22Rv1 (cell line): Measurements from ENCODE around the gene BANP.

Source experiments
- H3K27ac ChIP-seq: fragments of 450-650 bp; 2 replicates; pipeline ENCODE4 v1.5.1; 2017
- ZFX ChIP-seq: fragments of 450-650 bp; IDR thresholded peaks from 2 replicates; pipeline ENCODE4 v1.6.1; 2017; ENCODE audit warnings: antibody characterized with exemption, borderline replicate concordance
- TF ChIP-seq, protein P1 (sequence below): fragments of 450-650 bp; IDR thresholded peaks from 2 replicates; pipeline ENCODE4 v1.5.1; 2017; ENCODE audit warnings: mild to moderate bottlenecking

Gene BANP

DNA sequence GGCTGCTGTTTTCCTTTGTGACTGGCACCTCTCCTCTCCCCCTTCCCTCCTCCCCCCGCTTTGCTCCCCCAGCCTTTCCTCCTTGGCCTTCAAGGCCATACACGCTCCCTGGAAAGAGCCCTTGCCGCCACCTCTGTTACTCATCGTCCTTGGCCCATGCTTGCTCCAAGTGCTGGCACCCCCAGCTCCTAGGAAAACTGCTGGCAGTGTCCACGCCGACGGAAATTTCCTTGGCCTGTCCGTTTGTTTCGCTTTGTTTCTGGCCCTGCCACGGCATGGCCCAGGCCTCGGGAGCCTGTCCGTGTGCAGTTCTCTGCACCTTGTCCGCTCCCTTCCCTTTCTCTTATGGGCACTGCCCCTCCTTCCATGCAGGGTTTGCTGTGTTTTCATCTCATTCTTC is 32.9 kb upstream of the BANP start:
- no peak overlapping the region for H3K27ac ChIP-seq

DNA sequence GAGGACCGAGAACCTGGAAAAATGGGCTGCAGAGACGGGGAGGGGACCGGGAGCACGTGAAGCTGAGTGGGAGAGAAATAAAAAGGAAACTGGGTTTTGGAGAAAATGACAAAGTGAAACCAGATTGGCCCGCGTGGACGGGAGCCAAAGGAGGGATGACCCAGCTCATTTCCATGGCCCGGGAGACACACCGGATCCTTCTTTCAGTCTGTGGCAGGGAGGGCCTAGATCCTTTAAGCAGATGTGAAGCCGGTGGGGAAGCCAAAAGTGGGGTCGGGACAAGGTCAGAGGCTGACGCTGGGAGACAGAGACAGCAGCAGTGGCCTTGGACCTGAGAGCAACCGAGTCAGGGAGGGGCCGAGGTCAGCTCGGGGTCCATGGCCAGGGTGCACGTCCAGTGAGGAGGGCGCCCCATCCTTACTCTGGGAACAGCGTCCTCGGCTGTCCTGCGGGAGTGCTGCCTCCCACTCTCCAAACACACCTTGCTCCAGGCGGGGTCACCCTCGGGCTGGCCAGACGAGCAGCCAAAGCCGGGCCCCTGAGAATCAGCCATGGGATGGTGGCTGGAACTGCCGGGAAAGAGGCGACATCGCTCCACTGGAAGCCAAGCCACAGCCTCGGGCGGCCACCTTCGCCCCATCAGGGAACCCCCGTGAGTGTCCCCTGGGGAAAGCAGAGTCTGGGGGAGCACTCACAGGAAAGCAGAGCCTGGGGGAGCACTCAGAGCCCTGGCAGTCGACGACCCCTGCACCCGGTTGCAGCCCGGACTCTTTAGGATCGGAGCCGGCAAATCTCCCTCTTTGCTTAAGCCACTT is 32.2 kb upstream of the BANP start:
- TF ChIP-seq, protein P1, sequence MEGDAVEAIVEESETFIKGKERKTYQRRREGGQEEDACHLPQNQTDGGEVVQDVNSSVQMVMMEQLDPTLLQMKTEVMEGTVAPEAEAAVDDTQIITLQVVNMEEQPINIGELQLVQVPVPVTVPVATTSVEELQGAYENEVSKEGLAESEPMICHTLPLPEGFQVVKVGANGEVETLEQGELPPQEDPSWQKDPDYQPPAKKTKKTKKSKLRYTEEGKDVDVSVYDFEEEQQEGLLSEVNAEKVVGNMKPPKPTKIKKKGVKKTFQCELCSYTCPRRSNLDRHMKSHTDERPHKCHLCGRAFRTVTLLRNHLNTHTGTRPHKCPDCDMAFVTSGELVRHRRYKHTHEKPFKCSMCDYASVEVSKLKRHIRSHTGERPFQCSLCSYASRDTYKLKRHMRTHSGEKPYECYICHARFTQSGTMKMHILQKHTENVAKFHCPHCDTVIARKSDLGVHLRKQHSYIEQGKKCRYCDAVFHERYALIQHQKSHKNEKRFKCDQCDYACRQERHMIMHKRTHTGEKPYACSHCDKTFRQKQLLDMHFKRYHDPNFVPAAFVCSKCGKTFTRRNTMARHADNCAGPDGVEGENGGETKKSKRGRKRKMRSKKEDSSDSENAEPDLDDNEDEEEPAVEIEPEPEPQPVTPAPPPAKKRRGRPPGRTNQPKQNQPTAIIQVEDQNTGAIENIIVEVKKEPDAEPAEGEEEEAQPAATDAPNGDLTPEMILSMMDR = no peak
- no peak for TF ChIP-seq ZFX
- no peak overlapping the region for H3K27ac ChIP-seq

More for the DNA sequence above, 32.9 kb upstream of the BANP start:
- TF ChIP-seq, protein P1 = no peak
- TF ChIP-seq ZFX = no peak

DNA sequence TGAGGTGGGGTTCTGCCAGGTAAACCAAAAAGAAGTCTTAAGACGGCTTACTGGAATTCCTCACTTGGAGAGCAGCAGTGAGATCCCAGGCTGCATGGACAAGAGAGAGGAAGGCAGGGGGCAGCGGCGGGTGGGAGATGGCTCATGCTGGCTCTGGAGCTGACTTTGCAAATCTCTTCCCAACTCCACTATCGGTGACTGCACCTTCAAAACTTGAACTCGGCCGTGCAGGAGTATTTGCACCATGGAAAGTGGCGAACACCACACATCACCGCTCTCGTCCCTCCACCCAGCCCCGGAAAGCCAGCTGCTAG is 31.6 kb upstream of the BANP start:
- TF ChIP-seq, protein P1 = no peak
- TF ChIP-seq ZFX = no peak
- no peak overlapping the region for H3K27ac ChIP-seq

DNA sequence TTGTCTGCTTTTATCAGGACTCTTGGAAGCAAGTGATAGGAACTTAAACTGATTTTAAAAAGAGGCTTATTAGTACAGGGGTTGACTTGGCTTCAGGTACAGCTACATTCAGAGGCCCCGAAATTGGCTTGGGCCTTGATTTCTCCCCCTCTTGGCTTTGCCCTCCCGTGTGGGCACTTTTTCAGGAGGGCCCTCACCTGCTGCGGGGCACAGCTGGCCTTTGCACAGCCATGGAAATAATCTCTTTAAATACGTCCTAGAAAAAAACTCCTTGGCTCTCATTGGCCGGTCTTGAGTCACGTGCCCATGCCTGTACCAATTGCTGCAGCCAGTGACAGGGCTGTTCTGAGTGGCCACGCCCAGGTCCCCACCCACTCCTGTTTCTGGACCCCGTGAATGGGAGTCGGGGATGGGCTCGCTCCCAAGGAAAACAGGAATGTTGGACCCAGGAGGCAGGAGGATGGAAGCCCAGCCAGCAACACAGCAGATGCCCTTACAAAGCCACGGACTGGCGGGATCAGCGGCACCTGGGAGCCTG is 29.9 kb upstream of the BANP start:
- no peak for TF ChIP-seq ZFX
- TF ChIP-seq, protein P1 = no peak

DNA sequence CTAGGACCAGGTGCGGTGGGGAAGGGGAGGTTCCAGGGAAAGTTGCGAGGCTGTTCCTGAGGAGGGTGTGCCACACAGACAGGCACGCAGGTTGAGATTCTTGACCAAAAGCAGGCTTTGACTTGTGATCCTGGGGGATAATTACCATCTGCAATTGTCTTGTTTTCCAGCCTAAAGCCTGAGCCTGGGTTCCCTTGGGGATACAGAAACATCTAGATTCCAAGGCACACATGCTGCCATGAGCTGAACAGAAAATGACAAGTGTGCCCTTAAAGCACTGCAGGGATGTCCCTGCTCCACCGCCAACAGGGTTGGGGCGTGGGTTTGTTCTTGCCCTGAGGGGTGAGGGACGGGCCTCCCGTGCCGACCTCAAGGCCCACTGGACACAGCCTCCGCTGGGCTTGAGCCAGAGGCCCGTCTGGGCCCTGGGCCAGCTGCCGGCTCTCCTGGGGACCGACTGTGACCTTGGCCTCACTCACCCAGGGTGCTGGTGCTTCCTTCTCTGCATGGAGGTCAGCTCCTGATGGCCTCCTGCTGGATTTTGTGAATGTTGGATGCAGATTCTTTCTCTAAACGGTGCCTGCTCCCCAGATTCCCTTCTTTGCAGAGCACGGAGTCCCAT is 28.9 kb upstream of the BANP start:
- no peak overlapping the region for H3K27ac ChIP-seq
- TF ChIP-seq, protein P1 = no peak
- no peak for TF ChIP-seq ZFX

More for the DNA sequence above, 29.9 kb upstream of the BANP start:
- no peak overlapping the region for H3K27ac ChIP-seq

DNA sequence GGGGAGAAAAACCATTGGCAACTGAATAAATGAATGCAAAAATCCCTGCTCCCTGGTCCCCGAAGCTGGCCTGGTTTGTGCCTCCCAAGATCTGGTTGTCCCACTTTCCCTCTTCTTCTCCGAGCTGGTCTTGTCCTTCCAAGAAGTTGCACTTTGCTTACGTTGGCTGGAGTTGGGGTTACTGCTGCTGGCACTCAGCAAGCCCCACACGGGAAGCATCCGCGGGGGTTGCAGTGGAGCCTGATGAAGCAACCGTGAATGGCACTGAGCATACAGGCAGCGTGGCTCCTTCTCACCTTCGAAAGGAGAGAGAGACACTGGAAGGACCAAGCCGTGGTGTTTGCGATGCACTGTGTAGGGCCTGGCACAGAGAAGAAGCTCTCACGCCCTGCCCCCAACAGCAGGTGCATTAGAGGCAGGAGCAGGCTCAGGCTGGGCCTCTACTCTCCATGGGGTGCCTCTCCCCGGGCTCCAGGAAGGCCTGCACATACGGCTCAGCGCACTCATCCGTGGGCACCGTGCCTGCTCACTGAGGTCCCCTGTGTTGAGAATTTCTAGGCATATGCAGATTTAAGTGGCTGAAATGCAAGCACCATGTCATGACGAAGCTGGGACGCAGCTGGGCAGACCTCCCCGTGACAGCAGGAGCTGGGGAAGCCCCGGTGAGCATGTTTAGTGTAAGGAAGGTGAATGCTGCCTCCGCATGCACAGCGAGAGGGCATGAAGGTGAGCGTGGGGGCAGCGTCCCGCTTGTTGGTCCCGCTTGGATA is 27.0 kb upstream of the BANP start:
- no peak overlapping the region for H3K27ac ChIP-seq
- TF ChIP-seq, protein P1 = no peak
- no peak for TF ChIP-seq ZFX
